Naive thymus-derived CD8-positive, alpha-beta T cell (primary cell): ENCODE data around the gene C6orf120. TPM values are rescaled to one million over a fixed set of nuclear protein-coding genes. Genes with fewer than 3 reads are reported as not detected.
A peak's percentile ranks its signal among the peaks of the same experiment; 100 is the strongest.

Experiments used
- ATAC-seq, 2 donors: fragments of 150-1000 bp; cut with Tn5 transposase in 1 of 2; sonication (Bioruptor Pico), chemical (Tn5 transposase) in 1 of 2; 1 replicate in 1 of 2; 2 replicates in 1 of 2; pipeline ENCODE4 v1.10.0; 2021; ENCODE audit warnings: mild to moderate bottlenecking in 2 of 2, moderate library complexity in 2 of 2
- POLR2A ChIA-PET: fragments of 350-600 bp; sonication (Branson Sonifier 250); formaldehyde crosslinking; loops from one replicate; lab custom pipeline; 2021; ENCODE audit warnings: antibody characterized with exemption; lab: Charles Lee
- DNase-seq, 10 donors: peaks; one replicate each; pipeline versions ENCODE4 v3.0.0 to v3.0.0-alpha.2; 2020 to 2022
- H3K27ac Mint-ChIP-seq, 10 donors: one replicate each; pipeline ENCODE4 v1.8.0; 2020 to 2022; ENCODE audit warnings: mild to moderate bottlenecking in 10 of 10, mixed read lengths in 10 of 10, moderate library complexity in 4 of 10, inconsistent platforms in 1 of 10
- H3K27me3 Mint-ChIP-seq, 5 donors: one replicate each; pipeline ENCODE4 v1.8.0; 2021 to 2022; ENCODE audit warnings: mixed read lengths in 5 of 5
- H3K36me3 Mint-ChIP-seq, 3 donors: one replicate each; pipeline ENCODE4 v1.8.0; 2020 to 2022; ENCODE audit warnings: mixed read lengths in 3 of 3, mild to moderate bottlenecking in 2 of 3, inconsistent platforms in 1 of 3
- H3K4me1 Mint-ChIP-seq, 4 donors: one replicate each; pipeline ENCODE4 v1.8.0; 2021 to 2022; ENCODE audit warnings: mixed read lengths in 4 of 4
- H3K4me3 Mint-ChIP-seq, 10 donors: one replicate each; pipeline ENCODE4 v1.8.0; 2020 to 2022; ENCODE audit warnings: mild to moderate bottlenecking in 10 of 10, mixed read lengths in 10 of 10, moderate library complexity in 6 of 10, inconsistent platforms in 1 of 10
- H3K9me3 Mint-ChIP-seq, 9 donors: one replicate each; pipeline ENCODE4 v1.8.0; 2020 to 2022; ENCODE audit warnings: mixed read lengths in 9 of 9, mild to moderate bottlenecking in 3 of 9, inconsistent platforms in 1 of 9, moderate library complexity in 1 of 9
- polyA plus RNA-seq, 3 donors: library from polyadenylated mRNA; unstranded; fragments of 300-500 nt; fragmentation: Illumina TruSeq; gene quantifications; one replicate each; pipeline ENCODE4 v1.2.3, GENCODE V29; 2021
- total RNA-seq, 8 experiments: library from RNA in 2 of 8; stranded (reverse) in 2 of 8; gene quantifications; one replicate each; pipeline ENCODE4 v1.2.3 and lab custom pipeline; 2021 to 2026

Gene C6orf120
- total and polyA plus RNA-seq, 5 experiments from 2014 or later = 7.9 to 30.8 (median 10.1) TPM

- Mint-ChIP-seq H3K27ac (no peak overlapping the region), H3K27me3 (no peaks in the 10 kb centered on the region), H3K36me3 (peaks cover 0 to 62% (median 16%) of the 10 kb centered on the region in 3 donors), H3K4me1 (peaks cover 0 to 2% (median under 1%) of the 10 kb centered on the region in 4 donors), H3K9me3 (no peaks in the 10 kb centered on the region), H3K4me3 (no peak overlapping the region)
- DNase-seq = no peak
- no peak for ATAC-seq
- POLR2A ChIA-PET = interaction anchor here (0.5 kb wide), 1 partner anchor 451 kb away, joined by 3 read pairs; no protein-coding TSS in a partner anchor
Measured at GRCh38 chr6:169664227-169664626, 37.7 kb upstream of the C6orf120 start.

- no peak overlapping the region for H3K27ac Mint-ChIP-seq
- POLR2A ChIA-PET = no interaction called here
- H3K27me3 Mint-ChIP-seq = no peaks in the 10 kb centered on the region
- ATAC-seq (no peak), DNase-seq (no peak)
- no peak overlapping the region for H3K4me3 Mint-ChIP-seq
- peaks cover 0 to 10% (median 4%) of the 10 kb centered on the region in 4 donors for H3K4me1 Mint-ChIP-seq
- peaks cover 0 to 64% (median 15%) of the 10 kb centered on the region in 3 donors for H3K36me3 Mint-ChIP-seq
- H3K9me3 Mint-ChIP-seq = no peaks in the 10 kb centered on the region
Measured at GRCh38 chr6:169665289-169665688, 36.6 kb upstream of the C6orf120 start.

- POLR2A ChIA-PET = no interaction called here
- Mint-ChIP-seq H3K9me3 (no peaks in the 10 kb centered on the region), H3K4me1 (peaks cover 0 to 14% (median 4%) of the 10 kb centered on the region in 4 donors), H3K4me3 (no peak overlapping the region), H3K27me3 (no peaks in the 10 kb centered on the region), H3K36me3 (peaks cover 0 to 74% (median 18%) of the 10 kb centered on the region in 3 donors), H3K27ac (no peak overlapping the region)
- DNase-seq (no peak), ATAC-seq (no peak)
Measured at GRCh38 chr6:169666441-169666840, 35.5 kb upstream of the C6orf120 start.

- DNase-seq = no peak
- no peaks in the 10 kb centered on the region for H3K27me3 Mint-ChIP-seq
- H3K36me3 Mint-ChIP-seq = peaks cover 0 to 76% (median 23%) of the 10 kb centered on the region in 3 donors
- H3K4me3 Mint-ChIP-seq = no peak overlapping the region
- ATAC-seq = no peak
- POLR2A ChIA-PET = no interaction called here
- H3K9me3 Mint-ChIP-seq = no peaks in the 10 kb centered on the region
- H3K4me1 Mint-ChIP-seq = peaks cover 0 to 14% (median 4%) of the 10 kb centered on the region in 4 donors
- H3K27ac Mint-ChIP-seq = no peak overlapping the region
Measured at GRCh38 chr6:169667716-169668115, 34.2 kb upstream of the C6orf120 start.

- Mint-ChIP-seq H3K36me3 (peaks cover 0 to 72% (median 20%) of the 10 kb centered on the region in 3 donors), H3K27me3 (no peaks in the 10 kb centered on the region), H3K9me3 (no peaks in the 10 kb centered on the region), H3K4me3 (no peak overlapping the region), H3K27ac (no peak overlapping the region), H3K4me1 (peaks cover 0 to 14% (median 4%) of the 10 kb centered on the region in 4 donors)
- DNase-seq (no peak), ATAC-seq (no peak)
- POLR2A ChIA-PET = no interaction called here
Measured at GRCh38 chr6:169668203-169668847, 33.6 kb upstream of the C6orf120 start.

- Mint-ChIP-seq H3K9me3 (no peaks in the 10 kb centered on the region), H3K27me3 (no peaks in the 10 kb centered on the region), H3K4me3 (no peak overlapping the region), H3K27ac (peak overlapping the region in 2 of 10 donors; percentile 32 to 43), H3K36me3 (peaks cover under 1 to 65% (median 20%) of the 10 kb centered on the region in 3 donors), H3K4me1 (peaks cover 0 to 14% (median 4%) of the 10 kb centered on the region in 4 donors)
- ATAC-seq (no peak), DNase-seq (no peak)
- POLR2A ChIA-PET = no interaction called here
Measured at GRCh38 chr6:169669147-169669546, 32.8 kb upstream of the C6orf120 start.

GRCh38 chr6:169669889-169670288 is 32.0 kb upstream of the C6orf120 start:
- H3K4me3 Mint-ChIP-seq = no peak overlapping the region
- POLR2A ChIA-PET = no interaction called here
- peaks cover 0 to 14% (median 4%) of the 10 kb centered on the region in 4 donors for H3K4me1 Mint-ChIP-seq
- ATAC-seq (no peak), DNase-seq (no peak)
- H3K36me3 Mint-ChIP-seq = peaks cover 7 to 67% (median 24%) of the 10 kb centered on the region in 3 donors
- peak overlapping the region in 3 of 10 donors; percentile 32 to 73 (median 43) for H3K27ac Mint-ChIP-seq
- H3K9me3 Mint-ChIP-seq = no peaks in the 10 kb centered on the region
- H3K27me3 Mint-ChIP-seq = no peaks in the 10 kb centered on the region

GRCh38 chr6:169671563-169671962 is 30.4 kb upstream of the C6orf120 start:
- DNase-seq = no peak
- Mint-ChIP-seq H3K9me3 (no peaks in the 10 kb centered on the region), H3K36me3 (peaks cover 7 to 59% (median 34%) of the 10 kb centered on the region in 3 donors), H3K27me3 (no peaks in the 10 kb centered on the region), H3K4me1 (peaks cover 0 to 14% (median 4%) of the 10 kb centered on the region in 4 donors), H3K4me3 (no peak overlapping the region), H3K27ac (peak overlapping the region in 2 of 10 donors; percentile 5 to 72)
- ATAC-seq = no peak
- POLR2A ChIA-PET = no interaction called here

- Mint-ChIP-seq H3K27ac (no peak overlapping the region), H3K27me3 (no peaks in the 10 kb centered on the region), H3K4me1 (peaks cover 0 to 5% (median under 1%) of the 10 kb centered on the region in 4 donors), H3K36me3 (peaks cover 18 to 48% (median 45%) of the 10 kb centered on the region in 3 donors), H3K4me3 (no peak overlapping the region), H3K9me3 (peaks cover 0 to 2% (median 0%) of the 10 kb centered on the region in 9 donors)
- POLR2A ChIA-PET = no interaction called here
- no peak for DNase-seq
- no peak for ATAC-seq
Measured at GRCh38 chr6:169675011-169675410, 26.9 kb upstream of the C6orf120 start.

GRCh38 chr6:169677096-169677495 is 24.8 kb upstream of the C6orf120 start:
- H3K4me1 Mint-ChIP-seq = peaks cover 0 to 5% (median 0%) of the 10 kb centered on the region in 4 donors
- peaks cover 0 to 11% (median 2%) of the 10 kb centered on the region in 9 donors for H3K9me3 Mint-ChIP-seq
- no peaks in the 10 kb centered on the region for H3K27me3 Mint-ChIP-seq
- ATAC-seq (no peak), DNase-seq (no peak)
- H3K36me3 Mint-ChIP-seq = peaks cover 35 to 56% (median 50%) of the 10 kb centered on the region in 3 donors
- H3K27ac Mint-ChIP-seq = peak overlapping the region in 1 of 10 donors; percentile 6
- no peak overlapping the region for H3K4me3 Mint-ChIP-seq
- POLR2A ChIA-PET = no interaction called here

- H3K36me3 Mint-ChIP-seq = peaks cover 44 to 60% (median 56%) of the 10 kb centered on the region in 3 donors
- no peak overlapping the region for H3K4me3 Mint-ChIP-seq
- H3K27me3 Mint-ChIP-seq = no peaks in the 10 kb centered on the region
- no peak for ATAC-seq
- H3K27ac Mint-ChIP-seq = no peak overlapping the region
- H3K9me3 Mint-ChIP-seq = peaks cover 0 to 11% (median 2%) of the 10 kb centered on the region in 9 donors
- DNase-seq = no peak
- POLR2A ChIA-PET = no interaction called here
- H3K4me1 Mint-ChIP-seq = peaks cover 0 to 7% (median 3%) of the 10 kb centered on the region in 4 donors
Measured at GRCh38 chr6:169678342-169678741, 23.6 kb upstream of the C6orf120 start.

- Mint-ChIP-seq H3K27me3 (no peaks in the 10 kb centered on the region), H3K27ac (no peak overlapping the region), H3K36me3 (peaks cover 69 to 76% (median 70%) of the 10 kb centered on the region in 3 donors), H3K4me3 (no peak overlapping the region), H3K4me1 (peaks cover 0 to 12% (median 8%) of the 10 kb centered on the region in 4 donors), H3K9me3 (peaks cover 14 to 31% (median 23%) of the 10 kb centered on the region in 9 donors)
- POLR2A ChIA-PET = no interaction called here
- DNase-seq (no peak), ATAC-seq (no peak)
Measured at GRCh38 chr6:169684056-169684455, 17.9 kb upstream of the C6orf120 start.

- Mint-ChIP-seq H3K4me1 (peaks cover 0 to 20% (median 9%) of the 10 kb centered on the region in 4 donors), H3K9me3 (peaks cover 12 to 29% (median 22%) of the 10 kb centered on the region in 9 donors), H3K27ac (peak overlapping the region in 1 of 10 donors; percentile 40), H3K27me3 (no peaks in the 10 kb centered on the region), H3K4me3 (no peak overlapping the region), H3K36me3 (peaks cover 59 to 63% (median 63%) of the 10 kb centered on the region in 3 donors)
- POLR2A ChIA-PET = no interaction called here
- ATAC-seq (no peak), DNase-seq (no peak)
Measured at GRCh38 chr6:169685860-169686259, 16.1 kb upstream of the C6orf120 start.
